ENCODE data around the gene FOSL1.

The FOSL1 gene

DNA sequence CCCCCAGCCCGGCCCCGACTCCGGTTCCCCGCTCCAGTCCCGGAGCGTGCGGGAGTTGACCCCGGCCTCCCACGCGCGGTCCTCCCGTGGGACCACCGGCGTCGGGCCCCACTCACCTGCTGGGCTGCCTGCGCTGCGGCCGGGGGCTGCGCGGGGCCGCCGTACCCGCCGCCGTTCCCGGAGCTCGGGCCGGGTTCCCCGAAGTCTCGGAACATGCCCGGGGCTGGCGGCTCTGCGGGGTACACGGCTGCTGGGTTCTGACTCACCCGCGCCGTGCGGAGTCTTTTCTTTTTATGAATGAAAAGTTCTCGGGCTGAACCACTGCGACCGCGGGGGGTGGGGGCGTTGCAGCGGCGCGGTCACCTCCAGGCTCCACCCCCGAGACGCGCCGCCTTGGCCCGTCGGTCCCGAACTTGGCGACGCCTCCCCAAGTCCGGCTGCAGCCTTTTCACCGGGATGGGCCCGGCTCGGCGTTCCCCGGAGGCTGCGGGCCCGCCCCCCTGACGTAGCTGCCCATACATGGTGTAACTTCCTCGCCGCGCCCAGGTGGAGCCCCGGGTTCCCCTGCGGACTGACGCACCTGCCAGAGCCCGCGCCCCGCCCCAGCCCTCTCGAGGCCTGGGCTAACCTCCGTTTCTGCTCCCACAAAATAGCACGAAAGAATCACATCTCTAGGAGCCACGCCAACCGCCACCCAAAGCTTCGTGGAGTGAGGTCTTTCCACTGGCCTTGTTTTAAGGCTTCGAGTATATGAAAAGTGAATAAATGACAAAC, at the start of gene FOSL1:
TSS of gene FOSL1 (minus strand) at position 264 of the 774 bp plus-strand sequence. CDS start at position 215, 49 bp downstream.
- H3K27ac ChIP-seq: peak within 1 kb of the TSS; percentile 95
- CTCF ChIA-PET: interaction anchor here (1.2 kb wide), 1 partner anchor 11 kb away, joined by 3 read pairs; no protein-coding TSS in a partner anchor
- DNase-seq (ENCODE audit: low spot score): peak; percentile 94
- POLR2A ChIA-PET (ENCODE audit: low non-redundant PET): interaction anchor here (0.6 to 1.1 kb wide), 4 partner anchors 10 to 15 kb away, joined by 3 to 7 read pairs (median 4); partner anchors contain the start of genes CCDC85B and FIBP
- TF ChIP-seq, protein P1, sequence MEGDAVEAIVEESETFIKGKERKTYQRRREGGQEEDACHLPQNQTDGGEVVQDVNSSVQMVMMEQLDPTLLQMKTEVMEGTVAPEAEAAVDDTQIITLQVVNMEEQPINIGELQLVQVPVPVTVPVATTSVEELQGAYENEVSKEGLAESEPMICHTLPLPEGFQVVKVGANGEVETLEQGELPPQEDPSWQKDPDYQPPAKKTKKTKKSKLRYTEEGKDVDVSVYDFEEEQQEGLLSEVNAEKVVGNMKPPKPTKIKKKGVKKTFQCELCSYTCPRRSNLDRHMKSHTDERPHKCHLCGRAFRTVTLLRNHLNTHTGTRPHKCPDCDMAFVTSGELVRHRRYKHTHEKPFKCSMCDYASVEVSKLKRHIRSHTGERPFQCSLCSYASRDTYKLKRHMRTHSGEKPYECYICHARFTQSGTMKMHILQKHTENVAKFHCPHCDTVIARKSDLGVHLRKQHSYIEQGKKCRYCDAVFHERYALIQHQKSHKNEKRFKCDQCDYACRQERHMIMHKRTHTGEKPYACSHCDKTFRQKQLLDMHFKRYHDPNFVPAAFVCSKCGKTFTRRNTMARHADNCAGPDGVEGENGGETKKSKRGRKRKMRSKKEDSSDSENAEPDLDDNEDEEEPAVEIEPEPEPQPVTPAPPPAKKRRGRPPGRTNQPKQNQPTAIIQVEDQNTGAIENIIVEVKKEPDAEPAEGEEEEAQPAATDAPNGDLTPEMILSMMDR (conservative IDR thresholded peaks at IDR 0.05; ENCODE audit: low read depth): no peak

DNA sequence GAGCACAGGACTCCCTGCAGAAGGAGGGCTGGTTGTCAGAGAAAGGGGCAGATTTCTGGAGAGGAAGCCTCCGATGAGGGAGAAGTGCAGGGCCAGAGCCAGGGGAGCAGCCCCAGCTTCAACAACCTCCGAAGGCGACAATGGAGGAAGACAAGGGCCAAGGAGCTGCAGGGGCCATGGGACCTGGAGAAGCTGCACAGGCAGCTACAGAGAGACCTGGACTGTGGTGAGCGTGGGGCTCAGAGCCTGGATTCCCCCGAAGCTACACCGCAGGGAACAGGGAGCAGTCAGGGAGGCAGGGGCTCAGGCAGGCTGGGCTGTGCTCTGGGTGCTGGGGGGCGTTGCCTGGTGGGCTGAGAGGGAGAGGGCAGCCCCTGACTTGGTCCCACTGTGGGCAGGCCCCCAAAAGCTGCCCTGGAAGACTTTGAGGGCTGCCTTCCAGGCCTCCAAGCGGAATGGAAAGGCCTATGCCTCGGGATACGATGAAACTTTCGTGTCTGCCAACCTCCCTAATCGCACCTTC, 47.5 kb upstream of the FOSL1 start:
- ChIA-PET CTCF (no interaction called here), POLR2A (ENCODE audit: low non-redundant PET) (no interaction called here)
- DNase-seq (ENCODE audit: low spot score): no peak
- TF ChIP-seq, protein P1 (conservative IDR thresholded peaks at IDR 0.05; ENCODE audit: low read depth): no peak
- no peak overlapping the region for H3K27ac ChIP-seq

DNA sequence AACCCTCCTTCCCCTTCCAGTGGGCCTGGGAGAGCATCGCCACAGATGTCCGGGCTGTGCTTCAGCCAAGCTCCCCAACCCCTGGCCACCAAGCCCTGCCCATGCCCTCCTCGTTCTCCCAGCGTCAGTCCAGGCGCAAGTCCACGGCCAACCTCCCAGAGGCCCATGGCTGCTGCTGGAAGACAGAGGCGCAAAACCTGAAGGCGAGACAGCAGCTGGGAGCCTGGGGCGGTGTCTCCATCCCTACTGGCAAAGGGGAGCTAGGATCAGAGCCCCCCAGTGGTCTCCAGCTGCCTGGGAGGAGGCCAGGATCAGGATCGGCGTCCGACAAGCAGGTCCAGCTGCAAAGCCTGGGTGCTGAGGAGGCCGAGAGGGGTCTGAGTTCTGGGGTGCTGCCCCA, 46.9 kb upstream of the FOSL1 start:
- TF ChIP-seq, protein P1 (conservative IDR thresholded peaks at IDR 0.05; ENCODE audit: low read depth): no peak
- no peak overlapping the region for H3K27ac ChIP-seq
- POLR2A ChIA-PET (ENCODE audit: low non-redundant PET): no interaction called here
- no peak for DNase-seq (ENCODE audit: low spot score)
- CTCF ChIA-PET: no interaction called here

DNA sequence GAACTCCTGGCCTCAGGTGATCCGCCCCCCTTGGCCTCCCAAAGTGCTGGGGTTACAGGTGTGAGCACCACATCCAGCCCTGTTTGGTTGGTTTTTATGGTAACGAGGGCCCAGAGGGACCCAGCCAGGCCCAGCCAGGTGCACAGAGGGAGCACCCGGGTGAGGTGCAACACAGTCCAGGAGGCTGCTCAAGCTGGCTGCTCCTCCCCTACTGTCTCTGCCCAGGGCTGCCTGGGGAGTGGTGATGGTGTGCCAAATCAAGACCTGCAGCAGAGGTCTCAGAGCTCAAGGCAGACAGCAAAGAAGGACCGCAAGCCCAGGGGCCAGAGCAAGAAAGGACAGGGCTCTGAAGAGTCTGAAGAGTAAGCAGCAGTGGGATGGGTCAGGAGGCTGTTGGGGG, 46.5 kb upstream of the FOSL1 start:
- TF ChIP-seq, protein P1 (conservative IDR thresholded peaks at IDR 0.05; ENCODE audit: low read depth): no peak
- ChIA-PET CTCF (no interaction called here), POLR2A (ENCODE audit: low non-redundant PET) (interaction anchor here (0.5 to 0.6 kb wide), 2 partner anchors 274 to 437 kb away, joined by 3 to 4 read pairs; no protein-coding TSS in a partner anchor)
- no peak overlapping the region for H3K27ac ChIP-seq
- DNase-seq (ENCODE audit: low spot score): no peak

DNA sequence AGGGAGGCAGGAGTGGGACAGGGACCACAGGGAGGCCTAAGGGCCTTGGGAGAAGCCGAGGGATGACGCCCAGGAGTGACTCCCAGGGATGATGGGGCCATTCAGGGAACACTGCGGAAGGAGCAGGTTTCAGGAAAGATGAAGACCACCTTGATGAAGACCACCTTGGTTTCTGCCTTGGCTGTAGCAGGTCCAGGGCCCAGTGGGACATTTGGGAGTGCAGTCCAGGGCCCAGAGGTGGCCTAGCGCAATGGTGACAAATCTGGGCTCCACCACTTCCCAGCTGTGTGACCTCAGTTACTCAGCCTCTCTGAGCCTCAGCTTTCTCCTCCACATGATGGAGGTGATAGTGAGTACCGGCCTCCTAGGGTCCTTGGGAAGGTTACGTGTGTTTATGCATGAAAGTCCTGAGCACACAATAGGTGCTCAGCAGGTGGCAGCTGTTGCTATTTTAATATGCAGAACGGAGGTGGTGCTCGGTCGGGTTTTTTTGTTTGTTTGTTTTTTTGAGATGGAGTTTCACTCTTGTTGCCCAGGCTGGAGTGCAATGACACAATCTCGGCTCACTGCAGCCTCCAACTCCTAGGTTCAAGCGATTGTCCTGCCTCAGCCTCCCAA, 45.9 kb upstream of the FOSL1 start:
- DNase-seq (ENCODE audit: low spot score): no peak
- POLR2A ChIA-PET (ENCODE audit: low non-redundant PET): interaction anchor here (0.5 to 0.6 kb wide), 2 partner anchors 275 to 436 kb away, joined by 3 to 4 read pairs; no protein-coding TSS in a partner anchor
- CTCF ChIA-PET: no interaction called here
- H3K27ac ChIP-seq: no peak overlapping the region
- TF ChIP-seq, protein P1 (conservative IDR thresholded peaks at IDR 0.05; ENCODE audit: low read depth): no peak

DNA sequence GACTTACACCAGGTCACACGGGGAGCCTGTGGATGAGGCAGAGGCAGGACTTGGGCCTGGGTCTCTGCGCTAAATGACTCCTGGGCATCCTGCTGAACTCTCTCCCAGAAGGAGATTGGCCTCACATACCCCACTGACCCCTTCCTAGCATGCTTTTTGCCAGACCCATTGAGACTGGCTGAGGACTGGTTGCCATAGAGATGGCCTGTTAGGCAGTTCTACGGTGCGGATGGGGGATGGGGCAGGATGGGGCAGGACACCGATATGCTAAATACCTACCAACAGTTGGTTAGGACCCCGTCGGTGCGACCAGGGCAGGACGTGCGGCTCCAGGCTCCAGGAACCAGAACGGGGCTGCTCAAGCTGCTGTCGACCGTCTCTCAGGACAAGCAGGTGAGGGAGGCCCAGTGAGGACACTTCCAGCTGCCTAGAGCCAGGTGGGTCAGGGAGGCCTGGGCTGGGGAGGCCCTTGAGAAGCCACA, 45.3 kb upstream of the FOSL1 start, which contains the start of gene TSGA10IP:
TSS of gene TSGA10IP (plus strand) at position 51 of the 482 bp plus-strand sequence. CDS start at position 247, 196 bp downstream.
- CTCF ChIA-PET: no interaction called here
- no peak for DNase-seq (ENCODE audit: low spot score)
- H3K27ac ChIP-seq: no peak within 1 kb of the TSS
- POLR2A ChIA-PET (ENCODE audit: low non-redundant PET): no interaction called here
- TF ChIP-seq, protein P1 (conservative IDR thresholded peaks at IDR 0.05; ENCODE audit: low read depth): no peak
